Uterus (tissue), 2 donors: Measurements from ENCODE around the gene HOXC5.

Source experiments
- CTCF ChIP-seq, 4 experiments: fragments of 200-600 bp in 2 of 4; fragments of 450-650 bp in 2 of 4; sonication (generic) in 2 of 4; IDR thresholded peaks; one replicate each; pipeline ENCODE4 v1.5.1; 2016 to 2019; ENCODE audit warnings: antibody characterized with exemption in 4 of 4, mild to moderate bottlenecking in 2 of 4, moderate library complexity in 1 of 4
- POLR2A ChIP-seq, 2 donors: fragments of 450-650 bp; IDR thresholded peaks; one replicate each; pipeline ENCODE4 v1.6.1; 2016; ENCODE audit warnings: antibody characterized with exemption in 2 of 2, mild to moderate bottlenecking in 1 of 2, moderate library complexity in 1 of 2

DNA sequence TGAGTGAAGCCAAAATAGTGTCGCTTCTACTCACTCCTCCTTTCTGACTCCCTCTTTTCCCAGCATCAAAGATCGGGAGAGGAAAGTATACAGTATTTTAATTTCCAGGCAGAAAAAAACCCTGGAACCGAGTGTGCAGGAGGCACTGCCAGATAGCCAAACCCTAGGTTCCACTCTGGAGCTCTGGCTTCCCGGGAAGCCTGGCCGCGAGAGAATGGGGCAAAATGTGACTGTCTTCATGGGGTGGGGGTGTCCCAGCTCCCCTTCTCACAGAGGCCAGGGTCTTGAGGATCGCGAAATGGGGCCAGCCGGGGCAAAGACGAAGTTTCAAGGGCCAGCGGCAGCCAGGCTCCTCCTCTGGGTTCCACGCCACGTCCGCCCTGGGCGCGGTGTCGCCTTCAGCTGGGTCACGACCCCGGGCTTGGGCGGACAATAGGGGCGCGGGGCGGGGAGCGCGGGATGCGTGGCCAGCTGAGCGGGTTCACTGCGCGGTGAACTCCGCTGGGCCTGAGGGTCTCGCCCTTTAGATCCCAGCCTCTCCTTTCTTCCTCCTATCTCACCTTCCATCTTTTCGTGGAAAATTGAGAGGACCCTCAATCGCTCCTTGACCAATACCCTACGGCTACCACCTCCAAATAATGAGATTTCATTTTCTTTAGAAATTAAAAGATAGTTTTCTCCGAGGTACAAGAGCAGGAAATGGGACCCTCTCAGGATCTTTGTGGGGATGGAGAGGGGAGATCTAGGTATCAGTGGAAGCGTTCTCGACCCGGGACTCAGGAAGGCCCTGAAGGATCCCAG lies 27.5 kb downstream of the HOXC5 start:
- TF ChIP-seq CTCF (IDR thresholded peaks at IDR 0.05) (no peak), POLR2A (IDR thresholded peaks at IDR 0.05) (no peak)
